Right cardiac atrium (tissue), 5 donors: Measurements from ENCODE around the gene ICAM4. TPM values are rescaled to one million over a fixed set of nuclear protein-coding genes. Genes with fewer than 3 reads are reported as not detected.
A peak's percentile ranks its signal among the peaks of the same experiment; 100 is the strongest.
"Not testable (repeated sequence)": the region's sequence is repeated elsewhere in the genome, so short reads cannot be mapped to it uniquely, and the experiment has no call there.

Source experiments
- ATAC-seq, 2 donors: fragments of 200-7000 bp; cut with Tn5 transposase; one replicate each; pipeline versions ENCODE4 v1.8.0 to v1.9.1; 2020; ENCODE audit warnings: moderate library complexity in 2 of 2, mild to moderate bottlenecking in 1 of 2
- DNase-seq, 3 donors: peaks; one replicate each; pipeline ENCODE4 v3.0.0-alpha.2; 2020
- H3K27ac ChIP-seq: one replicate; pipeline ENCODE4 v1.5.1; 2013; ENCODE audit warnings: mild to moderate bottlenecking, low read length, control low read depth, moderate library complexity
- H3K27me3 ChIP-seq: one replicate; pipeline ENCODE4 v1.6.1; 2013; ENCODE audit not compliant: control insufficient read depth, insufficient read depth
- H3K4me1 ChIP-seq: one replicate; pipeline ENCODE4 v1.6.1; 2013; ENCODE audit warnings: low read length; ENCODE audit not compliant: control insufficient read depth, insufficient read depth
- H3K4me3 ChIP-seq: one replicate; pipeline ENCODE4 v1.5.1; 2013; ENCODE audit warnings: low read length, control low read depth
- H3K9me3 ChIP-seq: one replicate; pipeline ENCODE4 v1.6.1; 2013; ENCODE audit warnings: low read length; ENCODE audit not compliant: control insufficient read depth
- whole genome bisulfite sequencing: extraction: QIAGEN DNeasy Blood & Tissue Kit; methylation state at CpG from one replicate; pipeline ENCODE4 v1.1.7; 2013; 5-methylcytosine and 5-hydroxymethylcytosine counted together
- intact Hi-C, 4 donors: fragments of 100-400 bp; cut with DNase I; formaldehyde crosslinking; loops; one replicate each; pipeline versions ENCODE4 v1.11.0 to v1.14.0; 2022 to 2023
- long read RNA-seq, 4 donors: library from polyadenylated mRNA; unstranded; transcript quantifications; one replicate each; pipeline ENCODE4 v2.0.0, GENCODE V29; 2020 to 2021
- polyA plus RNA-seq: library from polyadenylated mRNA; stranded (reverse); fragments of 200-250 nt; gene quantifications from one replicate; pipeline ENCODE4 v1.2.3, GENCODE V29; 2013
- total RNA-seq, 4 donors: library from RNA; stranded (reverse); fragmentation: NEBNext Ultra II Directional; extraction: Animal tissue kit (Norgen Biotek cat#: 25700); gene quantifications; one replicate each; pipeline ENCODE4 v1.2.1, GENCODE V29; 2021
- donor health status: healthy with polysubstance abuse.
- donor health status: DM: no; HTN: yes; CAD: no.
- donor health status: DM: no; HTN: no; CAD: no.
- donor health status: DM: no; HTN: yes; CAD: no; lungs with severe emphysema.
- donor health status: DM: yes; HTN: yes; CAD: no.

The ICAM4 gene, protein sequence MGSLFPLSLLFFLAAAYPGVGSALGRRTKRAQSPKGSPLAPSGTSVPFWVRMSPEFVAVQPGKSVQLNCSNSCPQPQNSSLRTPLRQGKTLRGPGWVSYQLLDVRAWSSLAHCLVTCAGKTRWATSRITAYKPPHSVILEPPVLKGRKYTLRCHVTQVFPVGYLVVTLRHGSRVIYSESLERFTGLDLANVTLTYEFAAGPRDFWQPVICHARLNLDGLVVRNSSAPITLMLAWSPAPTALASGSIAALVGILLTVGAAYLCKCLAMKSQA
- total RNA-seq (under 1 TPM; 0.36 to 0.74 (median 0.52) TPM), polyA plus RNA-seq (0.84 TPM)
- long read RNA-seq, donor 1 = 0 reads
- long read RNA-seq, donor 2, partial matches to known transcripts = 0 of 1 reads
- long read RNA-seq, donor 2, other reads (novel, unspliced or antisense) = 0 of 1 reads
- long read RNA-seq, donor 3 = 0 reads
- long read RNA-seq, donor 4 = 0 reads

DNA sequence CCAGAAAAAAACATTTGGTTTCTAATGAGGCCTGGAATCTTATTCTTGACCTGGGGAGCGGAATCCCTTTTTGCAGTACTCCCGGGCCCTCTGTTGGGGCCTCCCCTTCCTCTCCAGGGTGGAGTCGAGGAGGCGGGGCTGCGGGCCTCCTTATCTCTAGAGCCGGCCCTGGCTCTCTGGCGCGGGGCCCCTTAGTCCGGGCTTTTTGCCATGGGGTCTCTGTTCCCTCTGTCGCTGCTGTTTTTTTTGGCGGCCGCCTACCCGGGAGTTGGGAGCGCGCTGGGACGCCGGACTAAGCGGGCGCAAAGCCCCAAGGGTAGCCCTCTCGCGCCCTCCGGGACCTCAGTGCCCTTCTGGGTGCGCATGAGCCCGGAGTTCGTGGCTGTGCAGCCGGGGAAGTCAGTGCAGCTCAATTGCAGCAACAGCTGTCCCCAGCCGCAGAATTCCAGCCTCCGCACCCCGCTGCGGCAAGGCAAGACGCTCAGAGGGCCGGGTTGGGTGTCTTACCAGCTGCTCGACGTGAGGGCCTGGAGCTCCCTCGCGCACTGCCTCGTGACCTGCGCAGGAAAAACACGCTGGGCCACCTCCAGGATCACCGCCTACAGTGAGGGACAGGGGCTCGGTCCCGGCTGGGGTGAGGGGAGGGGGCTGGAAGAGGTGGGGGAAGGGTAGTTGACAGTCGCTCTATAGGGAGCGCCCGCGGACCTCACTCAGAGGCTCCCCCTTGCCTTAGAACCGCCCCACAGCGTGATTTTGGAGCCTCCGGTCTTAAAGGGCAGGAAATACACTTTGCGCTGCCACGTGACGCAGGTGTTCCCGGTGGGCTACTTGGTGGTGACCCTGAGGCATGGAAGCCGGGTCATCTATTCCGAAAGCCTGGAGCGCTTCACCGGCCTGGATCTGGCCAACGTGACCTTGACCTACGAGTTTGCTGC is at the start of gene ICAM4:
TSS of gene ICAM4 (plus strand) at position 153 of the 935 bp plus-strand sequence. CDS start at position 211, 58 bp downstream.
- ATAC-seq = peak; percentile 84 to 88
- Histone ChIP-seq H3K27me3 (no peaks in the 10 kb centered on the region), H3K9me3 (no peaks in the 10 kb centered on the region), H3K4me3 (peak within 1 kb of the TSS; percentile 30), H3K27ac (peak within 1 kb of the TSS; percentile 25), H3K4me1 (peaks cover 14% of the 10 kb centered on the region)
- 3% methylated on average over 59 of the region's 59 CpGs for WGBS
- DNase-seq = peak; percentile 91 to 98 (median 97)
- intact Hi-C loops = no loop called here

DNA sequence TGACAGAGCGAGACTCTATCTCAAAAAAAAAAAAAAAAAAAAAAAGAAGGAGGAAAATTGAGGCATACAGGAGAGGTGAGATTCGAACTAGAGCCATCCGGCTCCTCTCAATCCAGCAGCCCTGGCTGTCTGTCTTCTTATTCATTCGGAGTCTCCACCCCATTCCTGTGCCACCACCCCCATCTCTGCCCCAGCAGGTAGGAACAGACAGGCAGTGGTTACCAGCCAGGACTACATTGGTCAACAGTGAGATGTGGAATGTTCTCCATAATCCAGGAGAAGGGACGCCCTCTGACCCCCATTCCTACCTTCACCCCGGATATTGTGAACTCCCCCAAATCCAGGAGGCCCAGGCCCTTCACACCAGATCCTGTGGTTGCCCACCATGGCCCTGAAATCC is 49.1 kb upstream of the ICAM4 start:
- Histone ChIP-seq H3K9me3 (no peaks in the 10 kb centered on the region), H3K27me3 (no peaks in the 10 kb centered on the region), H3K27ac (no peak overlapping the region), H3K4me1 (no peaks in the 10 kb centered on the region), H3K4me3 (no peak overlapping the region)
- ATAC-seq (no peak), DNase-seq (no peak)
- 76% methylated on average over 6 of the region's 6 CpGs for WGBS
- intact Hi-C loops = loop anchor here in 1 of 4 donors (5.0 to 10.0 kb wide), 2 partner anchors 40 to 133 kb away; partner anchors contain the start of genes ANGPTL6 and PPAN

DNA sequence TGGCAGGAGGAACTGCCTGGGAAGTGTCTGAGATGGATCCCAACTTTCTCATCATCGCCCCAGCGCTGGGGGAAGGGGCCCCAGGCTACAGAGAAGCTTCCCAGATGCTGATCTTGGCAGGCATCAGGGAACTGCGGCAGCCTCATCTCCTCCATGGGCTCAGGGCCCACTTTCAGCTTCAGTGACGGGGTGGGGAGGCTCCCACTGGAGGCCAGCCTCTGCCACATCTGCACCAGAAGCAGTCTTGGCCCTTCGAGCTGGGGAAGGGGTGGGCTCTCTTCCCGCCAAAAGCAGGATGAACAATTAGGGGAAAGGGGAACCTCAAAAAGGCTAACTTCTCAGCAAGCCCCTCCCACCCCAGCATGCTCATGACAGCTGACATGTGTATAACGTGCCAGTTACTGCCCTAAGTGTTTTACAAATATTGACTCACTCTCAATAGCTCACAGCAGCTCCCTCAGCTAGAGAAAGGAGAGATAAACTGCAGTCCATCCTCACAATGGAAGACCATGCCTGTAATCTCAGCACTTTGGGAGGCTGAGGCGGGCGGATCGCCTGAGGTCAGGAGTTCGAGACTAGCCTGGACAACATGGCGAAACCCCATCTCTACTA is 48.5 kb upstream of the ICAM4 start:
- WGBS = 51% methylated on average over 12 of the region's 12 CpGs
- H3K4me1 ChIP-seq = no peaks in the 10 kb centered on the region
- peak overlapping the region; percentile 16 for H3K27ac ChIP-seq
- no peaks in the 10 kb centered on the region for H3K9me3 ChIP-seq
- no peak overlapping the region for H3K4me3 ChIP-seq
- H3K27me3 ChIP-seq = no peaks in the 10 kb centered on the region
- ATAC-seq (peak; percentile 80 to 85), DNase-seq (peak; percentile 87 to 91 (median 89))
- intact Hi-C loops = loop anchor here in 1 of 4 donors (5.0 to 10.0 kb wide), 2 partner anchors 41 to 133 kb away; partner anchors contain the start of genes ANGPTL6 and PPAN

DNA sequence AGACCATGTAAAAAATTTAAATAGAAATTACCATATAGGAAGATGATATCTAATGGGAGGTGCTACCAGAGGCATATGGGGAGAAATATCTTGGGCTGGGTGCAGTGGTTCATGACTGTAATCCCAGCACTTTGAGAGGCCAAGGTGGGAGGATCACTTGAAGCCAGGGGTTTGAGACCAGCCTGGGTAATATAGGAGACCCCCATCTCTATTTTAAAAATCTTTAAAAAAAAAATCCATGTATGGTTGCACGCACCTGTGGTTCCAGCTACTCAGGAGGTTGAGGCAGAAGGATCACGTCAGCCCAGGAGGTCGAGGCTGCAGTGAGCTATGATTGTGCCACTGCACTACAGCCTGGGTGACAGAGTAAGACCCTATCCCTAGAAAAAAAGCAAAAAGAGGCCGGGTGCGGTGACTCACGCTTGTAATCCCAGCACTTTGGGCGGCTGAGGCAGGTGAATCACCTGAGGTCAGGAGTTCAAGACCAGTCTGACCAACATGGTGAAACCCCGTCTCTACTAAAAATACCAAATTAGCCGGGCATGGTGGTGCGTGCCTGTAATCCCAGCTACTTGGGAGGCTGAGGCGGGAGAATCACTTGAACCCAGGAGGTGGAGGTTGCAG is 44.8 kb upstream of the ICAM4 start:
- not testable (repeated sequence) for DNase-seq, H3K9me3 ChIP-seq, H3K27me3 ChIP-seq, H3K27ac ChIP-seq, ATAC-seq, H3K4me3 ChIP-seq, H3K4me1 ChIP-seq
- intact Hi-C loops = loop anchor here in 1 of 4 donors (10.0 kb wide), 1 partner anchor 307 kb away; the partner anchor contains the start of gene OLFM2
- WGBS = 97% methylated on average over 11 of the region's 11 CpGs

DNA sequence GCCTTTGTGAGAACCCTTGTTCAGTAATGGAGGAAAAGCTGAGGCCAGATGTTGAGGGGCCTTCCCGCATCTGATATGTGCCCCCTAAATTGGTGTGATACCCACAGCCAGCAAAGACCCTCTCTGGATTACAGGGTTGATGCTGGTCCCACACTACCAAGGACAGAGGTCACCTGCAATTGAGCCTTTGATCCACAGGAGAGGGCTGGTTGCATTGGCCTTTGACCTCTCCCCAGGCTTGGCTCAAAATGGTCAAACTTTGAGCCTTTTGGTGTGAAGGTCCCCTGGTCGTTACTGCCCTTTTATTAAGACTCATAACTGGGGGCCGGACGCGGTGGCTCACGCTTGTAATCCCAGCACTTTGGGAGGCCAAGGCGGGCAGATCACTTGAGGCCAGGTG is 43.1 kb upstream of the ICAM4 start:
- Histone ChIP-seq H3K27ac (no peak overlapping the region), H3K27me3 (no peaks in the 10 kb centered on the region), H3K4me3 (no peak overlapping the region), H3K9me3 (no peaks in the 10 kb centered on the region), H3K4me1 (no peaks in the 10 kb centered on the region)
- DNase-seq = no peak
- 96% methylated on average over 7 of the region's 7 CpGs for WGBS
- intact Hi-C loops = loop anchor here in 1 of 4 donors (10.0 kb wide), 1 partner anchor 309 kb away; the partner anchor contains the start of gene OLFM2
- no peak for ATAC-seq

DNA sequence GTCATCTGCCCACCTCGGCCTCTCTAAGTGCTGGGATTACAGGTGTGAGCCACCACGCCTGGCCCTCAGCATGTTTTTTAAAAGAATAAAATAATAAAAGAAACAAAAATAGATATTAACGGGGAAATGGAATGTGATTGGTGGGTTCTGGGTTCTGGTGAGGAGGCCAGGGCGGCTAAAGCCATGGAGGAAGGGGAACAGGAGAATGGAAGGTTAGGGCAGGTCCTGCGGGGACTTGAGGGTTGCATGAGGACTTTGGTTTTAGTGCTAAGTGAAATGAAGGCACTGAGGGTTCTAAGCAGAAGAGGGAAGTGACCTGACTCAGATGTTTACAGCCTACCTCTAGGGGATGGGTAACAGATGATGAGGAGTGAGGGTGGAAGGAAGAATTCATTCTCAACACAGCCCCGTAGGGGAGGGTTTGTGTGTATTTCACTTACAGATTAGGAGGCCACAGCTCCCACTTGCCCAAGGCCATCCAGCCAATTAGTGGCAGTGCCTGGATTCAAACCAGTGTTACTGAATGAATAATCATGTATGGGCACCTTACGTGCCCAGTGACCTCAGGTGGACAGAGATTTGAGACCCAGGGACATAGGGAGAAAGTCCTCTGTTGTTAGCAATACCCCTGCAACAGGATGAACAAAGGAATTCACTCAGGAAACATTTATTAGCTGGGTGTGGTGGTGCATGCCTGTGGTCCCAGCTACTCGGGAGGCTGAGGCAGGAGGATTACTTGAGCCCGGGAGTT is 41.4 kb upstream of the ICAM4 start:
- H3K27me3 ChIP-seq = no peaks in the 10 kb centered on the region
- H3K27ac ChIP-seq = no peak overlapping the region
- DNase-seq = no peak
- H3K4me3 ChIP-seq = no peak overlapping the region
- WGBS = 87% methylated on average over 9 of the region's 9 CpGs
- no peak for ATAC-seq
- H3K4me1 ChIP-seq = no peaks in the 10 kb centered on the region
- no peaks in the 10 kb centered on the region for H3K9me3 ChIP-seq
- intact Hi-C loops = loop anchor here in 1 of 4 donors (10.0 kb wide), 1 partner anchor 311 kb away; the partner anchor contains the start of gene OLFM2

DNA sequence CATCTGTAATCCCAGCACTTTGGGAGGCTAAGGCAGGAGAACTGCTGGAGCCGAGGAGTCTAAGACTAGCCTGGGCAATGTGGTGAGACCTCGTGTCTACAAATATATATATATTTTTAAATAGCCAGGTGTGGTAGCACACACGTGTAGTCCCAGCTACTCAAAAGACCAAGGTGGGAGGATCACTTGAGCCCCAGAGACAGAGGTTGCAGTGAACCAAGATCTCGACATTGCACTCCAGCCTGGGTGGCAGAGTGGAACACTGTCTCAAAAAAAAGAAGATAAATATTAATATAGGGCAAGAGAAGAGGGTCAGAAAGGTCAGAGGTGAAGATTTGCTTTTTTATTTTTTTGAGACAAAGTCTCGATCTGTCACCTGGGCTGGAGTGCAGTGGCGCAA is 40.2 kb upstream of the ICAM4 start:
- Histone ChIP-seq H3K4me1 (no peaks in the 10 kb centered on the region), H3K27ac (no peak overlapping the region), H3K27me3 (no peaks in the 10 kb centered on the region), H3K4me3 (no peak overlapping the region), H3K9me3 (no peaks in the 10 kb centered on the region)
- 85% methylated on average over 6 of the region's 6 CpGs for WGBS
- DNase-seq (no peak), ATAC-seq (no peak)
- intact Hi-C loops = loop anchor here in 1 of 4 donors (10.0 kb wide), 1 partner anchor 312 kb away; the partner anchor contains the start of gene OLFM2

DNA sequence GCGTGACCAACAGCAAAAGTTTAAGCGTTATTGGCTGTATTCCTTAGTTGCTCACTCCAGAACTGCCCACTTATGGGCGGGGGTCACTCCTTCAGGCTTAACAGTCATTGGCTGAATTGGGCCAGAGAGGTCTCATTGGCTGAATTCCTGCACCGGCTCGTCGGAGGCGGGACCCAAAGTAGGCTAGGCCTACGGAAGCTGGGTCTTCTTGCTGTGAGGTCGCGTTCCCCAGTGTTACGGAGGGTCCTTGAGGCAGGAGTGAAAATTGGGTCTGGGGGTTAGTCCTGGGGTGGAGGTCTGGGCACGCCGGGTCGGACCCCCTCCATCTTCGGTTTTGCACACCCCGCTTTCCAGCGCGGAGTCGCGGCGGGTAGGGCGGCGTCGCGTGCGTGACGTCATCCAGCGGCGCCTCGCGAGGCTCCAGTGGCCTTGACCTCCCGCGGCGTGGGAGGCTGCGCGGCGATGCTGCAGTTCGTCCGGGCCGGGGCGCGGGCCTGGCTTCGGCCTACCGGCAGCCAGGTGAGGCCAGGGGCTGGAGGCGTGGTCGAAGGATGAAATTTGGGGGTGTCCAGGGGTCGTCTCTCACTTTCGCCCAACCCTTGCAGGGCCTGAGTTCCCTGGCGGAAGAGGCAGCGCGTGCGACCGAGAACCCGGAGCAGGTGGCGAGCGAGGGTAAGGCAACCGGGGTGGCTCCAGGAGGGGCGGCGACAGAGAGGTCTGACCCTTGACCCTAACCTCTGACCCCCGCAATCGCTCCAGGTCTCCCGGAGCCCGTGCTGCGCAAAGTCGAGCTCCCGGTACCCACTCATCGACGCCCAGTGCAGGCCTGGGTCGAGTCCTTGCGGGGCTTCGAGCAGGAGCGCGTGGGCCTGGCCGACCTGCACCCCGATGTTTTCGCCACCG is 34.7 kb upstream of the ICAM4 start, which contains the start of gene MRPL4:
TSS of gene MRPL4 (plus strand) at position 423 of the 903 bp plus-strand sequence. CDS start at position 463, 40 bp downstream.
- Histone ChIP-seq H3K4me3 (peak within 1 kb of the TSS; percentile 56), H3K9me3 (no peaks in the 10 kb centered on the region), H3K4me1 (no peaks in the 10 kb centered on the region), H3K27me3 (no peaks in the 10 kb centered on the region), H3K27ac (peak within 1 kb of the TSS; percentile 38)
- under 1% methylated on average over 77 of the region's 77 CpGs for WGBS
- intact Hi-C loops = loop anchor here in 2 of 4 donors (5.0 to 10.0 kb wide), 2 partner anchors 57 to 320 kb away; partner anchors contain the start of gene DNMT1 (in 1 of the 2)
- peak; percentile 96 to 99 (median 97) for DNase-seq
- peak; percentile 95 for ATAC-seq

DNA sequence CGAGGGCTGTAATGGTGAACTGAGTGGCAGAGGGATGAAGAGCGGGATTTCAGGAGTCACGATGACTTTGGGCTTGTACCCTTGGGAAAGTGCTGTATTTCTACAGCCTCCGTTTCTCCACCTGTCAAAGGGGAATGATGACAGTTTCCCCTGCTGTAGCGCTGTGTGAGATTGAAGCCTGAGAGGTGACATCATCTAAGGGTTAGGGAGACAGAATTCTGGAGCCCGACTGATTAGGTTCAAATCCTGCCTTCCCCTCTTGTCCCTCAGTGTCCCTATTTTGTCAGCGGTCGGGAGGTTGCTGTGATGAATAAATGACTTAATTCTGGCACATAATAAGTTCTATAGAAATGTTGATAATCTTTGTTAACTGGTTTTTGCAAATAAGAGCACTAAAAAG is 34.0 kb upstream of the ICAM4 start:
- DNase-seq (no peak), ATAC-seq (no peak)
- H3K27me3 ChIP-seq = no peaks in the 10 kb centered on the region
- H3K4me1 ChIP-seq = no peaks in the 10 kb centered on the region
- no peaks in the 10 kb centered on the region for H3K9me3 ChIP-seq
- intact Hi-C loops = loop anchor here in 2 of 4 donors (5.0 to 10.0 kb wide), 2 partner anchors 58 to 320 kb away; partner anchors contain the start of gene DNMT1 (in 1 of the 2)
- WGBS = 26% methylated on average over 8 of the region's 8 CpGs
- peak overlapping the region; percentile 56 for H3K4me3 ChIP-seq
- no peak overlapping the region for H3K27ac ChIP-seq
